HepG2 (cell line): ENCODE data around the gene MSL3B.

Source experiments
- BCL3 ChIP-seq: sonication (generic); formaldehyde crosslinking; IDR thresholded peaks from 2 replicates; pipeline ENCODE4 v1.5.1; 2020; ENCODE audit warnings: mild to moderate bottlenecking, missing genetic modification reagents, moderate library complexity
- CHD2 ChIP-seq: IDR thresholded peaks from 2 replicates; pipeline ENCODE4 v1.6.1; 2011; ENCODE audit warnings: low read depth, low read length, improper control_type of control experiment
- CSRNP2 ChIP-seq: sonication (generic); formaldehyde crosslinking; conservative IDR thresholded peaks from 2 replicates; pipeline ENCODE4 v1.8.0; 2022; ENCODE audit warnings: low read depth, missing genetic modification reagents
- HBP1 ChIP-seq: IDR thresholded peaks from 2 replicates; pipeline ENCODE4 v1.6.1; 2016; ENCODE audit warnings: low read depth, control low read depth
- HES4 ChIP-seq: sonication (generic); formaldehyde crosslinking; IDR thresholded peaks from 2 replicates; pipeline ENCODE4 v1.9.0; 2021; ENCODE audit warnings: mild to moderate bottlenecking, missing genetic modification reagents, borderline replicate concordance
- MEF2D ChIP-seq: sonication (generic); formaldehyde crosslinking; IDR thresholded peaks from 2 replicates; pipeline ENCODE4 v1.5.1; 2020; ENCODE audit warnings: mild to moderate bottlenecking, missing genetic modification reagents
- MEIS2 ChIP-seq: sonication (generic); formaldehyde crosslinking; IDR thresholded peaks from 2 replicates; pipeline ENCODE4 v1.9.0; 2021; ENCODE audit warnings: mild to moderate bottlenecking, missing genetic modification reagents
- MTF1 ChIP-seq: sonication (generic); formaldehyde crosslinking; IDR thresholded peaks from 2 replicates; pipeline ENCODE4 v1.5.0; 2020; ENCODE audit warnings: missing genetic modification reagents
- PRDM15 ChIP-seq: sonication (generic); formaldehyde crosslinking; IDR thresholded peaks from 2 replicates; pipeline ENCODE4 v1.4.0; 2020; ENCODE audit warnings: missing genetic modification reagents
- RARA ChIP-seq: IDR thresholded peaks from 2 replicates; pipeline ENCODE4 v1.6.1; 2016; ENCODE audit warnings: missing genetic modification reagents, missing compliant biosample characterization
- SAP130 ChIP-seq: IDR thresholded peaks from 2 replicates; pipeline ENCODE4 v1.6.1; 2016; ENCODE audit warnings: low read depth
- TFE3 ChIP-seq: IDR thresholded peaks from 2 replicates; pipeline ENCODE4 v1.6.1; 2016
- TGIF2 ChIP-seq: IDR thresholded peaks from 2 replicates; pipeline ENCODE4 v1.6.1; 2016; ENCODE audit warnings: control low read depth, missing compliant biosample characterization
- THAP11 ChIP-seq: IDR thresholded peaks from 2 replicates; pipeline ENCODE4 v1.6.1; 2016; ENCODE audit warnings: missing biosample characterization, missing genetic modification reagents
- TSC22D2 ChIP-seq: sonication (generic); formaldehyde crosslinking; IDR thresholded peaks from 2 replicates; pipeline ENCODE4 v1.5.1; 2020; ENCODE audit warnings: missing genetic modification reagents, mild to moderate bottlenecking, borderline replicate concordance
- ZBTB42 ChIP-seq: sonication (generic); formaldehyde crosslinking; IDR thresholded peaks from 2 replicates; pipeline ENCODE4 v1.5.0; 2020; ENCODE audit warnings: mild to moderate bottlenecking, missing genetic modification reagents
- ZNF441 ChIP-seq: sonication (generic); formaldehyde crosslinking; IDR thresholded peaks from 2 replicates; pipeline ENCODE4 v1.7.0; 2021; ENCODE audit warnings: missing genetic modification reagents, borderline replicate concordance
- ZNF768 ChIP-seq: sonication (generic); formaldehyde crosslinking; IDR thresholded peaks from 2 replicates; pipeline ENCODE4 v1.4.0; 2020; ENCODE audit warnings: missing genetic modification reagents
- ZSCAN21 ChIP-seq: sonication (generic); formaldehyde crosslinking; IDR thresholded peaks from 2 replicates; pipeline ENCODE4 v1.8.0; 2022; ENCODE audit warnings: mild to moderate bottlenecking, missing genetic modification reagents, moderate library complexity, borderline replicate concordance

The MSL3B gene

GRCh38 chr2:233912691-233913423 lies 44.7 kb upstream of the MSL3B start (continued):
- peak; percentile 53; the same call in 1 of the 2 replicates for TF ChIP-seq TFE3 (CRISPR knock-in tag)
- TF ChIP-seq MTF1 (CRISPR knock-in tag), result 0 out of 2 replicates have a peak, but pooled peaks have one; percentile 35
- peak; percentile 86 for TF ChIP-seq MEIS2 (CRISPR knock-in tag)
- TF ChIP-seq ZBTB42 (CRISPR knock-in tag), result no peak
- TF ChIP-seq HBP1 (CRISPR knock-in tag), result peak; percentile 58; the same call in 1 of the 2 replicates
- TF ChIP-seq ZNF441 (CRISPR knock-in tag), result peak; percentile 75; the same call in 1 of the 2 replicates
- TF ChIP-seq RARA (CRISPR knock-in tag), result peak; percentile 35; the same call in 1 of the 2 replicates
- TF ChIP-seq ZSCAN21, result 0 out of 2 replicates have a peak, but pooled peaks have one; percentile 31
- peak; percentile 24; the same call in 1 of the 2 replicates for TF ChIP-seq ZNF768
- no peak for TF ChIP-seq CHD2
- TF ChIP-seq PRDM15, result peak; percentile 85
- peak; percentile 73; the same call in 1 of the 2 replicates for TF ChIP-seq TGIF2
- TF ChIP-seq BCL3, result 0 out of 2 replicates have a peak, but pooled peaks have one; percentile 20
- no peak for TF ChIP-seq CSRNP2 (CRISPR knock-in tag)
- peak; percentile 49; the same call in 1 of the 2 replicates for TF ChIP-seq MEF2D (CRISPR knock-in tag)
- TF ChIP-seq SAP130 (CRISPR knock-in tag), result peak; percentile 39; the same call in 1 of the 2 replicates
- peak; percentile 87 for TF ChIP-seq TSC22D2 (CRISPR knock-in tag)
- TF ChIP-seq THAP11, result peak; percentile 44; the same call in 1 of the 2 replicates
- 0 out of 2 replicates have a peak, but pooled peaks have one; percentile 53 for TF ChIP-seq HES4 (CRISPR knock-in tag)
